ENCODE data around the gene ADAM19.

Gene ADAM19

GRCh38 chr5:157555037-157555640 lies 20.4 kb downstream of the ADAM19 start:
- Histone ChIP-seq H3K27ac (ENCODE audit: low read length, poor library complexity, severe bottlenecking) (peak overlapping the region; percentile 33), H2BK12ac (ENCODE audit: low read length in 2 of 2) (no peak overlapping the region), H2BK15ac (ENCODE audit: low read depth, poor library complexity, severe bottlenecking) (no peak overlapping the region), H3K9me3 (ENCODE audit: control insufficient read depth, low read length) (no peaks in the 10 kb centered on the region), H2BK5ac (ENCODE audit: low read depth, low read length, poor library complexity, severe bottlenecking) (no peak overlapping the region), H3K79me1 (replicated peaks; ENCODE audit: low read length, poor library complexity, severe bottlenecking) (no peaks in the 10 kb centered on the region), H3K36me3 (ENCODE audit: control insufficient read depth in 1 of 2, insufficient read depth in 2 of 2, low read depth in 1 of 2, low read length in 2 of 2) (peaks cover 0 to 3% of the 10 kb centered on the region in 2 experiments), H3K27me3 (ENCODE audit: control insufficient read depth in 1 of 2, insufficient read depth in 1 of 2, low read length in 2 of 2) (no peaks in the 10 kb centered on the region), H3K9ac (ENCODE audit: low read length) (no peak overlapping the region), H3K4me1 (ENCODE audit: control insufficient read depth, insufficient read depth, low read depth, low read length) (peaks cover 10% of the 10 kb centered on the region), H3K4me3 (ENCODE audit: insufficient read depth in 1 of 2, low read depth in 1 of 2, low read length in 2 of 2) (no peak overlapping the region), H2AK5ac (ENCODE audit: low read length, severe bottlenecking) (peak overlapping the region; percentile 84), H4K91ac (ENCODE audit: low read length) (no peak overlapping the region), H3K18ac (ENCODE audit: low read depth in 1 of 2, low read length in 2 of 2) (no peak overlapping the region), H3K14ac (ENCODE audit: low read length in 2 of 2) (no peak overlapping the region), H3K4ac (ENCODE audit: low read depth in 1 of 2, low read length in 2 of 2) (no peak overlapping the region), H3K23ac (ENCODE audit: low read length in 2 of 2) (no peak overlapping the region), H2AFZ (ENCODE audit: low read depth, low read length) (no peak overlapping the region), H2BK120ac (ENCODE audit: low read depth, low read length) (no peak overlapping the region), H4K8ac (ENCODE audit: low read length) (no peak overlapping the region), H3K4me2 (ENCODE audit: low read length, poor library complexity, severe bottlenecking) (no peak overlapping the region)
- no peak for DNase-seq
- 90% methylated on average over 4 of the region's 4 CpGs for WGBS

GRCh38 chr5:157554179-157555036 lies 21.2 kb downstream of the ADAM19 start:
- Histone ChIP-seq H2AFZ (ENCODE audit: low read depth, low read length) (no peak overlapping the region), H3K14ac (ENCODE audit: low read length in 2 of 2) (no peak overlapping the region), H2BK15ac (ENCODE audit: low read depth, poor library complexity, severe bottlenecking) (no peak overlapping the region), H4K8ac (ENCODE audit: low read length) (no peak overlapping the region), H3K79me1 (replicated peaks; ENCODE audit: low read length, poor library complexity, severe bottlenecking) (no peaks in the 10 kb centered on the region), H3K9ac (ENCODE audit: low read length) (no peak overlapping the region), H3K27ac (ENCODE audit: low read length, poor library complexity, severe bottlenecking) (peak overlapping the region; percentile 13), H2BK120ac (ENCODE audit: low read depth, low read length) (no peak overlapping the region), H3K18ac (ENCODE audit: low read depth in 1 of 2, low read length in 2 of 2) (no peak overlapping the region), H2BK12ac (ENCODE audit: low read length in 2 of 2) (peak overlapping the region in 1 of 2 experiments; percentile 13), H3K23ac (ENCODE audit: low read length in 2 of 2) (peak overlapping the region in 1 of 2 experiments; percentile 34), H3K4ac (ENCODE audit: low read depth in 1 of 2, low read length in 2 of 2) (no peak overlapping the region), H3K4me1 (ENCODE audit: control insufficient read depth, insufficient read depth, low read depth, low read length) (peaks cover 10% of the 10 kb centered on the region), H3K36me3 (ENCODE audit: control insufficient read depth in 1 of 2, insufficient read depth in 2 of 2, low read depth in 1 of 2, low read length in 2 of 2) (peaks cover 0 to 3% of the 10 kb centered on the region in 2 experiments), H3K27me3 (ENCODE audit: control insufficient read depth in 1 of 2, insufficient read depth in 1 of 2, low read length in 2 of 2) (no peaks in the 10 kb centered on the region), H3K9me3 (ENCODE audit: control insufficient read depth, low read length) (no peaks in the 10 kb centered on the region), H2BK5ac (ENCODE audit: low read depth, low read length, poor library complexity, severe bottlenecking) (no peak overlapping the region), H3K4me3 (ENCODE audit: insufficient read depth in 1 of 2, low read depth in 1 of 2, low read length in 2 of 2) (no peak overlapping the region), H2AK5ac (ENCODE audit: low read length, severe bottlenecking) (peak overlapping the region; percentile 86), H3K4me2 (ENCODE audit: low read length, poor library complexity, severe bottlenecking) (no peak overlapping the region), H4K91ac (ENCODE audit: low read length) (no peak overlapping the region)
- 83% methylated on average over 10 of the region's 10 CpGs for WGBS
- no peak for DNase-seq

- H3K4ac ChIP-seq (ENCODE audit: low read depth in 1 of 2, low read length in 2 of 2): no peak overlapping the region
- H2AFZ ChIP-seq (ENCODE audit: low read depth, low read length): no peak overlapping the region
- H3K27me3 ChIP-seq (ENCODE audit: control insufficient read depth in 1 of 2, insufficient read depth in 1 of 2, low read length in 2 of 2): no peaks in the 10 kb centered on the region
- H3K4me2 ChIP-seq (ENCODE audit: low read length, poor library complexity, severe bottlenecking): no peak overlapping the region
- no peaks in the 10 kb centered on the region for H3K79me1 ChIP-seq (replicated peaks; ENCODE audit: low read length, poor library complexity, severe bottlenecking)
- H3K27ac ChIP-seq (ENCODE audit: low read length, poor library complexity, severe bottlenecking): no peak overlapping the region
- 100% methylated on average over 1 of the region's 1 CpG for WGBS
- no peak overlapping the region for H2BK12ac ChIP-seq (ENCODE audit: low read length in 2 of 2)
- no peak overlapping the region for H3K23ac ChIP-seq (ENCODE audit: low read length in 2 of 2)
- no peak overlapping the region for H4K8ac ChIP-seq (ENCODE audit: low read length)
- no peak overlapping the region for H3K14ac ChIP-seq (ENCODE audit: low read length in 2 of 2)
- no peak overlapping the region for H4K91ac ChIP-seq (ENCODE audit: low read length)
- H3K9me3 ChIP-seq (ENCODE audit: control insufficient read depth, low read length): no peaks in the 10 kb centered on the region
- no peak overlapping the region for H2BK120ac ChIP-seq (ENCODE audit: low read depth, low read length)
- no peak overlapping the region for H2AK5ac ChIP-seq (ENCODE audit: low read length, severe bottlenecking)
- H3K4me3 ChIP-seq (ENCODE audit: insufficient read depth in 1 of 2, low read depth in 1 of 2, low read length in 2 of 2): no peak overlapping the region
- no peak overlapping the region for H2BK15ac ChIP-seq (ENCODE audit: low read depth, poor library complexity, severe bottlenecking)
- H3K9ac ChIP-seq (ENCODE audit: low read length): no peak overlapping the region
- H3K36me3 ChIP-seq (ENCODE audit: control insufficient read depth in 1 of 2, insufficient read depth in 2 of 2, low read depth in 1 of 2, low read length in 2 of 2): peaks cover 0 to 3% of the 10 kb centered on the region in 2 experiments
- peaks cover 14% of the 10 kb centered on the region for H3K4me1 ChIP-seq (ENCODE audit: control insufficient read depth, insufficient read depth, low read depth, low read length)
- no peak overlapping the region for H3K18ac ChIP-seq (ENCODE audit: low read depth in 1 of 2, low read length in 2 of 2)
- no peak overlapping the region for H2BK5ac ChIP-seq (ENCODE audit: low read depth, low read length, poor library complexity, severe bottlenecking)
- no peak for DNase-seq
Observed at GRCh38 chr5:157552650-157553049, 22.9 kb downstream of the ADAM19 start.

- no peak overlapping the region for H3K4me2 ChIP-seq (ENCODE audit: low read length, poor library complexity, severe bottlenecking)
- H3K4me1 ChIP-seq (ENCODE audit: control insufficient read depth, insufficient read depth, low read depth, low read length): peaks cover 14% of the 10 kb centered on the region
- no peak overlapping the region for H3K18ac ChIP-seq (ENCODE audit: low read depth in 1 of 2, low read length in 2 of 2)
- no peak overlapping the region for H3K4me3 ChIP-seq (ENCODE audit: insufficient read depth in 1 of 2, low read depth in 1 of 2, low read length in 2 of 2)
- no peak overlapping the region for H2BK15ac ChIP-seq (ENCODE audit: low read depth, poor library complexity, severe bottlenecking)
- no peak overlapping the region for H3K9ac ChIP-seq (ENCODE audit: low read length)
- H2AFZ ChIP-seq (ENCODE audit: low read depth, low read length): no peak overlapping the region
- no peak overlapping the region for H3K27ac ChIP-seq (ENCODE audit: low read length, poor library complexity, severe bottlenecking)
- peaks cover 0 to 8% of the 10 kb centered on the region in 2 experiments for H3K36me3 ChIP-seq (ENCODE audit: control insufficient read depth in 1 of 2, insufficient read depth in 2 of 2, low read depth in 1 of 2, low read length in 2 of 2)
- H4K91ac ChIP-seq (ENCODE audit: low read length): no peak overlapping the region
- H3K4ac ChIP-seq (ENCODE audit: low read depth in 1 of 2, low read length in 2 of 2): no peak overlapping the region
- no peaks in the 10 kb centered on the region for H3K79me1 ChIP-seq (replicated peaks; ENCODE audit: low read length, poor library complexity, severe bottlenecking)
- whole genome bisulfite sequencing: 98% methylated on average over 4 of the region's 4 CpGs
- no peak overlapping the region for H2BK12ac ChIP-seq (ENCODE audit: low read length in 2 of 2)
- H2BK5ac ChIP-seq (ENCODE audit: low read depth, low read length, poor library complexity, severe bottlenecking): no peak overlapping the region
- H2AK5ac ChIP-seq (ENCODE audit: low read length, severe bottlenecking): no peak overlapping the region
- H2BK120ac ChIP-seq (ENCODE audit: low read depth, low read length): no peak overlapping the region
- H4K8ac ChIP-seq (ENCODE audit: low read length): no peak overlapping the region
- no peaks in the 10 kb centered on the region for H3K27me3 ChIP-seq (ENCODE audit: control insufficient read depth in 1 of 2, insufficient read depth in 1 of 2, low read length in 2 of 2)
- no peak overlapping the region for H3K23ac ChIP-seq (ENCODE audit: low read length in 2 of 2)
- no peaks in the 10 kb centered on the region for H3K9me3 ChIP-seq (ENCODE audit: control insufficient read depth, low read length)
- H3K14ac ChIP-seq (ENCODE audit: low read length in 2 of 2): no peak overlapping the region
- no peak for DNase-seq
Observed at GRCh38 chr5:157550663-157551062, 24.9 kb downstream of the ADAM19 start.

Data from mesenchymal stem cell (in vitro differentiated cells and primary cell).